Measurements from ENCODE around the gene TENM4. TPM values are rescaled to one million over a fixed set of nuclear protein-coding genes. Genes with fewer than 3 reads are reported as not detected.

The TENM4 gene
- total RNA-seq, 4 donors from 2014 or later: 5.5 to 12.3 (median 8.9) TPM

GRCh38 chr11:79397252-79397651 lies 43.6 kb downstream of the TENM4 start:
- Histone ChIP-seq H3K27me3 (no peaks in the 10 kb centered on the region), H3K27ac (no peak overlapping the region), H3K9me3 (no peaks in the 10 kb centered on the region), H3K4me3 (no peak overlapping the region), H3K36me3 (no peaks in the 10 kb centered on the region), H3K4me1 (no peaks in the 10 kb centered on the region)
- WGBS, 2 donors (ENCODE audit: low coverage in 1 of 2): 75 to 100% methylated on average over 1 of the region's 1 CpG
- no peak for ATAC-seq
- TF ChIP-seq CTCF (IDR thresholded peaks at IDR 0.05) (no peak), POLR2A (IDR thresholded peaks at IDR 0.05) (no peak), EP300 (IDR thresholded peaks at IDR 0.05) (no peak), POLR2AphosphoS5 (IDR thresholded peaks at IDR 0.05) (no peak)

- H3K4me1 ChIP-seq: no peaks in the 10 kb centered on the region
- H3K36me3 ChIP-seq: no peaks in the 10 kb centered on the region
- no peak overlapping the region for H3K4me3 ChIP-seq
- TF ChIP-seq POLR2AphosphoS5 (IDR thresholded peaks at IDR 0.05): no peak
- TF ChIP-seq CTCF (IDR thresholded peaks at IDR 0.05): no peak
- TF ChIP-seq EP300 (IDR thresholded peaks at IDR 0.05): no peak
- TF ChIP-seq POLR2A (IDR thresholded peaks at IDR 0.05): no peak
- H3K9me3 ChIP-seq: no peaks in the 10 kb centered on the region
- H3K27me3 ChIP-seq: no peaks in the 10 kb centered on the region
- WGBS, 2 donors (ENCODE audit: low coverage in 1 of 2): 86 to 88% methylated on average over 1 to 4 of the region's 4 CpGs
- H3K27ac ChIP-seq: no peak overlapping the region
- ATAC-seq: no peak
Measured at GRCh38 chr11:79396674-79397073, 44.2 kb downstream of the TENM4 start.

GRCh38 chr11:79396001-79396400 lies 44.8 kb downstream of the TENM4 start:
- no peak overlapping the region for H3K4me3 ChIP-seq
- no peaks in the 10 kb centered on the region for H3K36me3 ChIP-seq
- H3K4me1 ChIP-seq: no peaks in the 10 kb centered on the region
- H3K9me3 ChIP-seq: no peaks in the 10 kb centered on the region
- H3K27ac ChIP-seq: no peak overlapping the region
- no peaks in the 10 kb centered on the region for H3K27me3 ChIP-seq
- no peak for TF ChIP-seq POLR2A (IDR thresholded peaks at IDR 0.05)
- no peak for TF ChIP-seq POLR2AphosphoS5 (IDR thresholded peaks at IDR 0.05)
- no peak for TF ChIP-seq CTCF (IDR thresholded peaks at IDR 0.05)
- TF ChIP-seq EP300 (IDR thresholded peaks at IDR 0.05): no peak
- ATAC-seq: no peak

GRCh38 chr11:79393362-79394043 lies 47.3 kb downstream of the TENM4 start:
- Histone ChIP-seq H3K36me3 (no peaks in the 10 kb centered on the region), H3K4me3 (no peak overlapping the region), H3K4me1 (no peaks in the 10 kb centered on the region), H3K9me3 (no peaks in the 10 kb centered on the region), H3K27ac (no peak overlapping the region), H3K27me3 (no peaks in the 10 kb centered on the region)
- 55 to 61% methylated on average over 5 to 7 of the region's 9 CpGs for WGBS, 2 donors (ENCODE audit: low coverage in 1 of 2)
- TF ChIP-seq POLR2AphosphoS5 (IDR thresholded peaks at IDR 0.05) (no peak), POLR2A (IDR thresholded peaks at IDR 0.05) (no peak), CTCF (IDR thresholded peaks at IDR 0.05) (no peak), EP300 (IDR thresholded peaks at IDR 0.05) (no peak)
- no peak for ATAC-seq

GRCh38 chr11:79392161-79392560 lies 48.7 kb downstream of the TENM4 start:
- ATAC-seq: no peak
- no peak overlapping the region for H3K4me3 ChIP-seq
- no peak for TF ChIP-seq EP300 (IDR thresholded peaks at IDR 0.05)
- TF ChIP-seq POLR2A (IDR thresholded peaks at IDR 0.05): no peak
- no peak for TF ChIP-seq CTCF (IDR thresholded peaks at IDR 0.05)
- no peak for TF ChIP-seq POLR2AphosphoS5 (IDR thresholded peaks at IDR 0.05)
- H3K4me1 ChIP-seq: no peaks in the 10 kb centered on the region
- no peaks in the 10 kb centered on the region for H3K27me3 ChIP-seq
- H3K36me3 ChIP-seq: no peaks in the 10 kb centered on the region
- no peaks in the 10 kb centered on the region for H3K9me3 ChIP-seq
- H3K27ac ChIP-seq: no peak overlapping the region
- 13 to 63% methylated on average over 3 of the region's 4 CpGs for WGBS, 2 donors (ENCODE audit: low coverage in 1 of 2)
